HEK293 (cell line): Measurements from ENCODE around the gene MARK3.

Experiments used
- CTCF ChIA-PET: fragments of 350-600 bp; formaldehyde crosslinking; extraction: SDS; loops from one replicate; lab custom pipeline; 2021; ENCODE audit warnings: antibody characterized with exemption; lab: Yijun Ruan, JAX
- POLR2A ChIA-PET: fragments of 300-600 bp; formaldehyde crosslinking; extraction: SDS; loops from one replicate; lab custom pipeline; 2020; ENCODE audit warnings: antibody characterized with exemption, inconsistent platforms; lab: Yijun Ruan, JAX
- H3K27ac ChIP-seq: fragments of 200-500 bp; sonication (Bioruptor generic); 2 replicates; pipeline ENCODE4 v1.5.1; 2014; ENCODE audit warnings: low read depth, low read length, control low read depth, inconsistent platforms; ENCODE audit errors: extremely low read depth
- H3K36me3 ChIP-seq, 2 experiments: fragments of 200-500 bp in 1 of 2; sonication (Bioruptor generic) in 1 of 2; 1 replicate in 1 of 2; 2 replicates in 1 of 2; pipeline ENCODE4 v1.5.1; 2014 to 2017; ENCODE audit warnings: inconsistent platforms in 2 of 2, low read length in 2 of 2; ENCODE audit not compliant: control insufficient read depth in 2 of 2, insufficient read depth in 1 of 2
- H3K4me1 ChIP-seq: fragments of 200-500 bp; sonication (Bioruptor generic); 2 replicates; pipeline ENCODE4 v1.5.1; 2014; ENCODE audit warnings: mild to moderate bottlenecking, low read length, inconsistent platforms; ENCODE audit not compliant: control insufficient read depth, insufficient read depth
- H3K4me3 ChIP-seq: 2 replicates; pipeline ENCODE4 v1.5.1; 2011; ENCODE audit warnings: low read depth, mild to moderate bottlenecking, control low read depth, low read length, moderate library complexity
- H3K9me3 ChIP-seq: fragments of 200-500 bp; sonication (Bioruptor generic); 2 replicates; pipeline ENCODE4 v1.5.1; 2014; ENCODE audit warnings: low read depth, low read length, inconsistent platforms; ENCODE audit not compliant: control insufficient read depth, insufficient read depth
- BCL11A ChIP-seq: fragments of 450-650 bp; formaldehyde crosslinking; IDR thresholded peaks from 2 replicates; pipeline ENCODE4 v1.5.1; 2016; ENCODE audit warnings: low read depth, missing biosample characterization, missing genetic modification characterization
- BCL11B ChIP-seq: fragments of 450-650 bp; formaldehyde crosslinking; IDR thresholded peaks from 2 replicates; pipeline ENCODE4 v1.5.1; 2016; ENCODE audit warnings: low read depth, missing biosample characterization, missing genetic modification characterization
- GLI4 ChIP-seq: fragments of 450-650 bp; formaldehyde crosslinking; IDR thresholded peaks from 2 replicates; pipeline ENCODE4 v1.5.1; 2016; ENCODE audit warnings: missing biosample characterization, missing genetic modification characterization
- GLIS2 ChIP-seq: fragments of 450-650 bp; formaldehyde crosslinking; IDR thresholded peaks from 2 replicates; pipeline ENCODE4 v1.5.1; 2016; ENCODE audit warnings: missing biosample characterization, missing genetic modification characterization
- KLF1 ChIP-seq: fragments of 450-650 bp; formaldehyde crosslinking; IDR thresholded peaks from 2 replicates; pipeline ENCODE4 v1.5.1; 2016; ENCODE audit warnings: missing biosample characterization, missing genetic modification characterization
- KLF9 ChIP-seq: fragments of 450-650 bp; formaldehyde crosslinking; IDR thresholded peaks from 2 replicates; pipeline ENCODE4 v1.5.1; 2016; ENCODE audit warnings: missing biosample characterization, missing genetic modification characterization, low read depth
- ZBTB21 ChIP-seq: fragments of 450-650 bp; formaldehyde crosslinking; IDR thresholded peaks from 2 replicates; pipeline ENCODE4 v1.5.1; 2017; ENCODE audit warnings: missing biosample characterization, missing genetic modification characterization
- ZEB2 ChIP-seq: fragments of 450-650 bp; formaldehyde crosslinking; IDR thresholded peaks from 2 replicates; pipeline ENCODE4 v1.5.1; 2016; ENCODE audit warnings: missing biosample characterization, missing genetic modification characterization
- ZNF140 ChIP-seq: fragments of 450-650 bp; formaldehyde crosslinking; IDR thresholded peaks from 2 replicates; pipeline ENCODE4 v1.5.1; 2016; ENCODE audit warnings: missing biosample characterization, missing genetic modification characterization
- ZNF175 ChIP-seq: fragments of 450-650 bp; formaldehyde crosslinking; IDR thresholded peaks from 2 replicates; pipeline ENCODE4 v1.5.1; 2016; ENCODE audit warnings: missing biosample characterization, missing genetic modification characterization
- ZNF266 ChIP-seq: fragments of 450-650 bp; formaldehyde crosslinking; IDR thresholded peaks from 2 replicates; pipeline ENCODE4 v1.5.1; 2016; ENCODE audit warnings: missing biosample characterization, missing genetic modification characterization, low read depth
- ZNF324 ChIP-seq: fragments of 450-650 bp; formaldehyde crosslinking; IDR thresholded peaks from 2 replicates; pipeline ENCODE4 v1.5.1; 2016; ENCODE audit warnings: missing biosample characterization, missing genetic modification characterization
- ZNF341 ChIP-seq: fragments of 450-650 bp; formaldehyde crosslinking; IDR thresholded peaks from 2 replicates; pipeline ENCODE4; 2016; ENCODE audit warnings: low read depth, missing biosample characterization, missing genetic modification characterization
- ZNF350 ChIP-seq: fragments of 450-650 bp; formaldehyde crosslinking; IDR thresholded peaks from 2 replicates; pipeline ENCODE4 v1.5.0; 2017; ENCODE audit warnings: missing biosample characterization, mild to moderate bottlenecking, missing genetic modification characterization
- ZNF394 ChIP-seq: fragments of 450-650 bp; formaldehyde crosslinking; IDR thresholded peaks from 2 replicates; pipeline ENCODE4 v1.5.1; 2016; ENCODE audit warnings: missing biosample characterization, missing genetic modification characterization, mild to moderate bottlenecking, moderate library complexity, borderline replicate concordance
- ZNF555 ChIP-seq: fragments of 450-650 bp; formaldehyde crosslinking; conservative IDR thresholded peaks from 2 replicates; pipeline ENCODE4 v1.5.1; 2017; ENCODE audit warnings: missing biosample characterization, mild to moderate bottlenecking, missing genetic modification characterization, inconsistent platforms
- ZNF585B ChIP-seq: fragments of 450-650 bp; formaldehyde crosslinking; IDR thresholded peaks from 2 replicates; pipeline ENCODE4 v1.5.1; 2016; ENCODE audit warnings: missing biosample characterization, missing genetic modification characterization
- ZNF600 ChIP-seq: fragments of 450-650 bp; formaldehyde crosslinking; IDR thresholded peaks from 2 replicates; pipeline ENCODE4 v1.5.1; 2016; ENCODE audit warnings: missing biosample characterization, missing genetic modification characterization
- ZNF629 ChIP-seq: fragments of 450-650 bp; formaldehyde crosslinking; IDR thresholded peaks from 2 replicates; pipeline ENCODE4 v1.5.1; 2017; ENCODE audit warnings: missing biosample characterization, missing genetic modification characterization
- ZNF768 ChIP-seq: fragments of 450-650 bp; formaldehyde crosslinking; IDR thresholded peaks from 2 replicates; pipeline ENCODE4 v1.5.1; 2018; ENCODE audit warnings: missing biosample characterization, mild to moderate bottlenecking, missing genetic modification characterization
- ZNF843 ChIP-seq: fragments of 450-650 bp; formaldehyde crosslinking; IDR thresholded peaks from 2 replicates; pipeline ENCODE4 v1.5.1; 2016; ENCODE audit warnings: missing biosample characterization, missing genetic modification characterization
- TF ChIP-seq, protein P1 (sequence below): fragments of 450-650 bp; formaldehyde crosslinking; IDR thresholded peaks from 2 replicates; pipeline ENCODE4 v1.5.1; 2016; ENCODE audit warnings: missing biosample characterization, missing genetic modification characterization, borderline replicate concordance
- TF ChIP-seq, protein P2 (sequence below): fragments of 450-650 bp; formaldehyde crosslinking; IDR thresholded peaks from 2 replicates; pipeline ENCODE4 v1.5.1; 2017; ENCODE audit warnings: missing biosample characterization, missing genetic modification characterization
- TF ChIP-seq, protein P3 (sequence below): fragments of 450-650 bp; formaldehyde crosslinking; optimal IDR thresholded peaks from 2 replicates; pipeline ENCODE3; 2016; ENCODE audit warnings: missing biosample characterization, mild to moderate bottlenecking, missing genetic modification characterization
- TF ChIP-seq, protein P4 (sequence below): fragments of 450-650 bp; formaldehyde crosslinking; IDR thresholded peaks from 2 replicates; pipeline ENCODE4 v1.5.1; 2016; ENCODE audit warnings: missing biosample characterization, missing genetic modification characterization

MARK3 gene

DNA sequence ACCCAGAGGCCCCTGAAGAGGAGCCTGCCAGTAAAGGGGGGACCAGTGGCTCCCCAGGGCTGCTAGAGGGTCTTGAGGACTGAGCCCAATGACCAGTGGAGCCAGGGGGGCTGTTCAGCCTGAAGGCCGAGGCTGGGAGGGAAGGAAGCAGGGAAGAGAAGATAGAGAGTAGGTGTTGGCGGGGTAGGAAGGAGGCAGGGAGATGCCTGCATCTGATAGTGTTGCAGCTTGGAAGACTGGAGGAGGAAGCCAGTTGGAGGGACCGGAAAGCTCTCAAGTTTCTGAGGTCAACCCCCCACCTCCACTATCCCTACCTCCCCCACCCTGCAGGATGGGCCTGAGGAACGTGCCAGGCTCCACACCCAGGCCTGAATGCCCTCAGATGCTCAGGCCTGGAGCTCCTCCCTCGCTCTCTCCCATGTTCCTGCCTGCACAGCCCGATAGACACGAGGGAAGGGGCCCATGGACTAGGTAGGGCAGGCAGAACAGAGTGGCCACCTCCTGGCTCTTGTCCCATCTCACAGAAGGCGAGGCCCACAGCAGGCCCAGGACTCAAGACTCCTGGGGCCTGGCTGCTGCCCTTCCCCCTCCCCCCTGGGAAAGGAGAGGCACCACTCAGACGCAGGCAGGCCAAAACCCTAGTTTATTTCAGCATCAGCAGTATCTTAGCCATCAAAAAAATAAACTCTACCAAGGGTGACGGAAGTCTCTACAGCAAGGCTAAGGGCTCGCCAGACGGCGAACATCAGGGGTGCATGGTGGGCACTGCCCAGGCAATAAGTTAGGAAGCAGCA lies 134.0 kb downstream of the MARK3 start (continued):
- TF ChIP-seq GLI4: 0 out of 2 replicates have a peak, but pooled peaks have one; percentile 16

DNA sequence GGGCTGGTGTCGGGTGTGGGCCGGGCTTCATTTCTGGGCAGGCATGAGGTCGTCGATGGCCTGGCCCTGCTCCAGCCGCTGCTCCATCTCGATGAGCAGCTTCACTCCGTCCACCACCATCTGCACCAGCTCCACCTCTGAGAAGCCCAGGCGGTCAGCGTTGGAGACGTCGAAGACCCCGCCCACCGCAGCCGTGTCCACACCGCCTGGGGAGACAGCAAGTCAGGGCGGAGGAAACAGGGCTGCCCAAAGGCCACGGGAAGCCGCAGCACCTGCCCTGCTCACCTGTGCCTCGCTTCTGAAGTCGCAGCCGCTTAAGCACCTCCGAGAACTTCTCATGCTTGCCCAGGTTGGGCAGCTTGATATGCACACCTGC lies 134.6 kb downstream of the MARK3 start:
- H3K27ac ChIP-seq: peak overlapping the region; percentile 99
- POLR2A ChIA-PET: interaction anchor here (1.5 to 3.3 kb wide), 7 partner anchors 9 to 38 kb away, joined by 3 to 24 read pairs (median 9); partner anchors contain the start of gene TRMT61A
- TF ChIP-seq ZNF266 (tag by site-specific recombination) (no peak), KLF1 (tag by site-specific recombination) (no peak), ZNF555 (no peak), ZNF600 (tag by site-specific recombination) (no peak), ZNF768 (tag by site-specific recombination) (no peak), BCL11B (tag by site-specific recombination) (peak; percentile 42; the same call in 1 of the 2 replicates), ZNF350 (tag by site-specific recombination) (no peak), ZNF629 (tag by site-specific recombination) (peak; percentile 6; the same call in 1 of the 2 replicates), ZNF140 (tag by site-specific recombination) (no peak), ZBTB21 (tag by site-specific recombination) (0 out of 2 replicates have a peak, but pooled peaks have one; percentile 4), GLIS2 (tag by site-specific recombination) (no peak), ZEB2 (tag by site-specific recombination) (peak; percentile 93), BCL11A (tag by site-specific recombination) (peak; percentile 72), ZNF341 (peak; percentile 80), ZNF585B (tag by site-specific recombination) (no peak), ZNF175 (tag by site-specific recombination) (no peak), KLF9 (peak; percentile 33), ZNF324 (tag by site-specific recombination) (0 out of 2 replicates have a peak, but pooled peaks have one; percentile 7), ZNF843 (tag by site-specific recombination) (no peak; the same call in 1 of the 2 replicates), ZNF394 (peak; percentile 46; the same call in 1 of the 2 replicates)
- TF ChIP-seq, protein P1, sequence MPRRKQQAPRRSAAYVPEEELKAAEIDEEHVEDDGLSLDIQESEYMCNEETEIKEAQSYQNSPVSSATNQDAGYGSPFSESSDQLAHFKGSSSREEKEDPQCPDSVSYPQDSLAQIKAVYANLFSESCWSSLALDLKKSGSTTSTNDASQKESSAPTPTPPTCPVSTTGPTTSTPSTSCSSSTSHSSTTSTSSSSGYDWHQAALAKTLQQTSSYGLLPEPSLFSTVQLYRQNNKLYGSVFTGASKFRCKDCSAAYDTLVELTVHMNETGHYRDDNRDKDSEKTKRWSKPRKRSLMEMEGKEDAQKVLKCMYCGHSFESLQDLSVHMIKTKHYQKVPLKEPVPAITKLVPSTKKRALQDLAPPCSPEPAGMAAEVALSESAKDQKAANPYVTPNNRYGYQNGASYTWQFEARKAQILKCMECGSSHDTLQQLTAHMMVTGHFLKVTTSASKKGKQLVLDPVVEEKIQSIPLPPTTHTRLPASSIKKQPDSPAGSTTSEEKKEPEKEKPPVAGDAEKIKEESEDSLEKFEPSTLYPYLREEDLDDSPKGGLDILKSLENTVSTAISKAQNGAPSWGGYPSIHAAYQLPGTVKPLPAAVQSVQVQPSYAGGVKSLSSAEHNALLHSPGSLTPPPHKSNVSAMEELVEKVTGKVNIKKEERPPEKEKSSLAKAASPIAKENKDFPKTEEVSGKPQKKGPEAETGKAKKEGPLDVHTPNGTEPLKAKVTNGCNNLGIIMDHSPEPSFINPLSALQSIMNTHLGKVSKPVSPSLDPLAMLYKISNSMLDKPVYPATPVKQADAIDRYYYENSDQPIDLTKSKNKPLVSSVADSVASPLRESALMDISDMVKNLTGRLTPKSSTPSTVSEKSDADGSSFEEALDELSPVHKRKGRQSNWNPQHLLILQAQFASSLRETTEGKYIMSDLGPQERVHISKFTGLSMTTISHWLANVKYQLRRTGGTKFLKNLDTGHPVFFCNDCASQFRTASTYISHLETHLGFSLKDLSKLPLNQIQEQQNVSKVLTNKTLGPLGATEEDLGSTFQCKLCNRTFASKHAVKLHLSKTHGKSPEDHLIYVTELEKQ (tag by site-specific recombination): peak; percentile 29; the same call in 1 of the 2 replicates
- TF ChIP-seq, protein P2, sequence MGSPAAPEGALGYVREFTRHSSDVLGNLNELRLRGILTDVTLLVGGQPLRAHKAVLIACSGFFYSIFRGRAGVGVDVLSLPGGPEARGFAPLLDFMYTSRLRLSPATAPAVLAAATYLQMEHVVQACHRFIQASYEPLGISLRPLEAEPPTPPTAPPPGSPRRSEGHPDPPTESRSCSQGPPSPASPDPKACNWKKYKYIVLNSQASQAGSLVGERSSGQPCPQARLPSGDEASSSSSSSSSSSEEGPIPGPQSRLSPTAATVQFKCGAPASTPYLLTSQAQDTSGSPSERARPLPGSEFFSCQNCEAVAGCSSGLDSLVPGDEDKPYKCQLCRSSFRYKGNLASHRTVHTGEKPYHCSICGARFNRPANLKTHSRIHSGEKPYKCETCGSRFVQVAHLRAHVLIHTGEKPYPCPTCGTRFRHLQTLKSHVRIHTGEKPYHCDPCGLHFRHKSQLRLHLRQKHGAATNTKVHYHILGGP (tag by site-specific recombination): no peak
- TF ChIP-seq, protein P3, sequence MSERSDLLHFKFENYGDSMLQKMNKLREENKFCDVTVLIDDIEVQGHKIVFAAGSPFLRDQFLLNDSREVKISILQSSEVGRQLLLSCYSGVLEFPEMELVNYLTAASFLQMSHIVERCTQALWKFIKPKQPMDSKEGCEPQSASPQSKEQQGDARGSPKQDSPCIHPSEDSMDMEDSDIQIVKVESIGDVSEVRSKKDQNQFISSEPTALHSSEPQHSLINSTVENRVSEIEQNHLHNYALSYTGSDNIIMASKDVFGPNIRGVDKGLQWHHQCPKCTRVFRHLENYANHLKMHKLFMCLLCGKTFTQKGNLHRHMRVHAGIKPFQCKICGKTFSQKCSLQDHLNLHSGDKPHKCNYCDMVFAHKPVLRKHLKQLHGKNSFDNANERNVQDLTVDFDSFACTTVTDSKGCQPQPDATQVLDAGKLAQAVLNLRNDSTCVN (tag by site-specific recombination): peak; percentile 8
- TF ChIP-seq, protein P4, sequence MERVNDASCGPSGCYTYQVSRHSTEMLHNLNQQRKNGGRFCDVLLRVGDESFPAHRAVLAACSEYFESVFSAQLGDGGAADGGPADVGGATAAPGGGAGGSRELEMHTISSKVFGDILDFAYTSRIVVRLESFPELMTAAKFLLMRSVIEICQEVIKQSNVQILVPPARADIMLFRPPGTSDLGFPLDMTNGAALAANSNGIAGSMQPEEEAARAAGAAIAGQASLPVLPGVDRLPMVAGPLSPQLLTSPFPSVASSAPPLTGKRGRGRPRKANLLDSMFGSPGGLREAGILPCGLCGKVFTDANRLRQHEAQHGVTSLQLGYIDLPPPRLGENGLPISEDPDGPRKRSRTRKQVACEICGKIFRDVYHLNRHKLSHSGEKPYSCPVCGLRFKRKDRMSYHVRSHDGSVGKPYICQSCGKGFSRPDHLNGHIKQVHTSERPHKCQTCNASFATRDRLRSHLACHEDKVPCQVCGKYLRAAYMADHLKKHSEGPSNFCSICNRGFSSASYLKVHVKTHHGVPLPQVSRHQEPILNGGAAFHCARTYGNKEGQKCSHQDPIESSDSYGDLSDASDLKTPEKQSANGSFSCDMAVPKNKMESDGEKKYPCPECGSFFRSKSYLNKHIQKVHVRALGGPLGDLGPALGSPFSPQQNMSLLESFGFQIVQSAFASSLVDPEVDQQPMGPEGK (tag by site-specific recombination): no peak
- H3K4me3 ChIP-seq: no peak overlapping the region; the same call in 1 of the 2 replicates
- H3K4me1 ChIP-seq: peaks cover 18% of the 10 kb centered on the region
- CTCF ChIA-PET: interaction anchor here (1.0 to 3.9 kb wide), 6 partner anchors 8 to 55 kb away, joined by 3 to 48 read pairs (median 9); partner anchors contain the start of gene TRMT61A
- peaks cover 0 to 33% of the 10 kb centered on the region in 2 experiments; a peak in 1 of 3 replicates for H3K36me3 ChIP-seq
- H3K9me3 ChIP-seq: no peaks in the 10 kb centered on the region
